HG03045 (cell line): ENCODE results near the gene LRRC28.
"Not testable (repeated sequence)": the region's sequence is repeated elsewhere in the genome, so short reads cannot be mapped to it uniquely, and the experiment has no call there.

Experiments
- ATAC-seq: cut with Tn5 transposase; IDR thresholded peaks from one replicate; pipeline ENCODE4 v1.9.1; 2021; ENCODE audit warnings: mild to moderate bottlenecking, moderate library complexity; ENCODE audit not compliant: unreplicated experiment

The LRRC28 gene

GRCh38 chr15:99250857-99251841 is at the start of gene LRRC28:
Gene LRRC28, plus strand, starts transcription at chr15:99251481. Its CDS starts 4,477 bp downstream, at chr15:99255958.
- ATAC-seq, result peak; percentile 97

GRCh38 chr15:99202176-99202552 is 49.1 kb upstream of the LRRC28 start:
- no peak for ATAC-seq

- no peak for ATAC-seq
These were observed 43.6 kb upstream of the LRRC28 start for GRCh38 chr15:99207672-99208071.

GRCh38 chr15:99209326-99209725 is 42.0 kb upstream of the LRRC28 start:
- no peak for ATAC-seq

- ATAC-seq, result no peak
These were observed 40.9 kb upstream of the LRRC28 start for GRCh38 chr15:99210334-99210733.

GRCh38 chr15:99211926-99212325 is 39.4 kb upstream of the LRRC28 start:
- no peak for ATAC-seq

- no peak for ATAC-seq
These were observed 38.9 kb upstream of the LRRC28 start for GRCh38 chr15:99212406-99212805.

- no peak for ATAC-seq
These were observed 38.0 kb upstream of the LRRC28 start for GRCh38 chr15:99213187-99213811.

- no peak for ATAC-seq
These were observed 26.7 kb upstream of the LRRC28 start for GRCh38 chr15:99224372-99225214.

- ATAC-seq, result no peak
These were observed 24.5 kb upstream of the LRRC28 start for GRCh38 chr15:99226802-99227201.

GRCh38 chr15:99228120-99228770 is 23.0 kb upstream of the LRRC28 start:
- ATAC-seq, result no peak

GRCh38 chr15:99230867-99231266 is 20.4 kb upstream of the LRRC28 start:
- ATAC-seq, result no peak

GRCh38 chr15:99232740-99233139 is 18.5 kb upstream of the LRRC28 start:
- no peak for ATAC-seq

- not testable (repeated sequence) for ATAC-seq
These were observed 17.1 kb upstream of the LRRC28 start for GRCh38 chr15:99234160-99234559.

- no peak for ATAC-seq
These were observed 12.4 kb upstream of the LRRC28 start for GRCh38 chr15:99238849-99239248.

GRCh38 chr15:99239545-99240198 is 11.6 kb upstream of the LRRC28 start:
- peak; percentile 93 for ATAC-seq

- ATAC-seq, result no peak
These were observed 9.5 kb upstream of the LRRC28 start for GRCh38 chr15:99241752-99242151.

- ATAC-seq, result no peak
These were observed 7.0 kb upstream of the LRRC28 start for GRCh38 chr15:99244306-99244705.

- no peak for ATAC-seq
These were observed 4.2 kb upstream of the LRRC28 start for GRCh38 chr15:99247062-99247461.
